DMS153 treated with DMSO at 0.1 percent for 48 hours (cell line): ENCODE results near the gene CNTNAP1.

Experiments
- DNase-seq: peaks from one replicate; lab custom pipeline; 2025; ENCODE audit not compliant: unreplicated experiment; lab: John Stamatoyannopoulos, UW

CNTNAP1 gene

DNA sequence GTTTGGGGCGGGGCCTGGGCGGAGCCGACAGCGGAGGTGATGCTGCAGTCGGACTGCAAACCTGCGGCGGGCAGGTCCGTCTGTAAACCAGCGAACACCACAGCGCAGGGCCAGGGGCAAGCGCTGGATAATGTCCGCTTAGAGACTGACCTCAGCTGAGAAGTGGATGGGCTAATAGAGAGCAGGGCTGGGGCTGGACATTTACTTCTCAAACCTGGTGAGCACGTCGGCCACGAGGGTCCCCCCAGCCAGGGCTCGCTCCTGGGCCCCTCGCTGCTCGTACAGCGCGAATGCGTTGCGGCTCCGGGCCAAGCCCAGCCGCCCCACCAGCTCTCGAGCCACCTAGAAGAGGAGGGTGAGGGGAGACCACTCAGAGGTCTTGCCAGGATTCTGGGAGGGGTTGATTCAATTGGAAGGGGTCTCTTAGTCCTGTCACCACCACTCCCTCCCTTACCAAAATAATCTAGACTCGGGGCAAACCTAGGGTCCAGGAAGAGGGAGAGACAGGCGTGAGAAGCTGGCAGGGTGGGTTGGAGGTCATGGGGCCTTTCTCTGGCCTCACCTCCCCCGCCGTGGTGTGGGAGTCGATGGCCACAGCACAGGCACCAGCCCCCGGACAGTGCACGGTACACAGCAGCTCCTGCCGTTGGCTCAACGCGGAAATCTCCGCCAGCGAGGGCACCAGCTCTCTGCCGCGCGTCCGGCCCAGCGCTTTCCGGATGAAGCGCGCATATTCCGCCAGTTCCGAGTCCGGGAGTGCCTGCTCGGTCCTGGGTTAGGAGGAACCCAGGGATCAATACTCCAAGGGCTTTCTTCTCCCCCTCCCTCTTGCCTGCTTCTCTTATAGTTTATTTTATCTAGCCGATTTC lies 11.3 kb upstream of the CNTNAP1 start:
- DNase-seq: no peak

- no peak for DNase-seq
Measured at GRCh38 chr17:42672038-42672437, 10.3 kb upstream of the CNTNAP1 start.

DNA sequence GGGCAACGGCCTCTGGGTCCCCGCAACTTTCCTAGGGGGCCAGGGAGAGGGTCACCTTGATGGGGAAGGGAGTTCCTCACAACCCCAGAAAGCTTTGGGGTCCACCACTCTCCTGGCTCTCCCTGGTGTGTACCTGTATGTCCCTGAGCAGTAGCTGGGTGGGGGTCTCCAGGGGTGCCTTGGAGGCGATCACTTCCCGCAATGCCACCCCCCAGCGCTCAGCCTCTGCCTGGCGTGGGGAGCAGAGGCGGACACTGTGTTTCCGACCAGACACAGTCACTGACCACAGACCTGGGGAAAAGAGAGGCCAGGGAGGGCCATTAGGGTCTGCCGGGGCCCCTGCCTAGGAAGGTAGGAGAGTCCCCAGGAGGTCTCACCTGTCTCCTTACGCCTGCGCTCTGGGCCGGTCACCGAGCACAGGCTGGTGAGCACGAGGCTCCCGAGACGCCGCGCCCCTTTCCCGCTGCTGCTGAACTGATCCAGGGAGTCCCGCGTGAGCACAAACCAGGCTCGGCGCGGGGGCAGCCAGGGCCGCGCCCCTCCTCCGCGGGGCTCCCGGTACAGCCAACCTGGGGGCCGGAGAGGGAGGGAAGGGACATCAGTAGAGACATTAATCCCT lies 9.0 kb upstream of the CNTNAP1 start:
- no peak for DNase-seq

DNA sequence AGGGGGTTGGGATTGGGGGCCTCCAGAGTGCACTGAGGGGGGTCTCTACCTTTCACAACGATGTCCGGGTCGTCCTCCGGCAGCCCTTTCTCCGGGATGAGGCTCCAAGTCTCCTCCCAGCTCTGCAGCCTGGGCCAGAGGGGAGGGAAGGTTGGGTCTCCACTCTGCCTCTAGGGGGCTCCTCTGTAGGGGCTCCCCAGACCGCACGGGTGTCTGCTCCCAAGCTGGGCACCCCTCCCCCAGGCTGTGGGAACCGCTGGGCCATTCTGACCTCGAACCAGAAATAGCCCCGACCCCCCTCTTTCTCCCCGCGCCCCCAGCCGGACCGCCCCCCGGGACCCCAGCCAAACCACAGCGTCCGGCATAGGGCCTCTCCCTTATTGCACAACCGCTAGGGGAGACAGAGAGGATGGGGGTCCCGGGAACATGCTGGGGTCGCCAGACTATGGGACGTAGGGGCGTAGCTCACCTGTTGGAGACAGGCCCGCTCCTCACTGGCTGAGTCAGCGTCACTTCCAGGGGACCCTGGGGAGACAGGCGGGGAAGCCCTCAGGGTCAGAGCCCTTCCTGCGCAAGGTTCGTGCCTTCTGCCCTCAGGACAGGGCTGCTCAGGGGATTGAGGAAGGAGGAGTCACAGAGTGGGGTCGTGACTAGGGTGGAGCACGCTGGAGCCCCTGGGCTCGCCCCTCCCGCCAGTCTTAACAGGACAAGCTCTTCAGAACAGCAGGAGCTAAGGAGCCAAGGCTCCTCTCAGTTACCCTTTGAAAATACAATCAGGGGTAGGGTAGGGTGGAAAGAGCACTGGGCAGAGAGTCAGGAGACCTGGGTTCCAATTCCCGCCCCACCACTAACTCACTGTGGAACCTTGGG lies 8.2 kb upstream of the CNTNAP1 start:
- no peak for DNase-seq

GRCh38 chr17:42674755-42675347 lies 7.5 kb upstream of the CNTNAP1 start:
- peak; percentile 8 for DNase-seq

- DNase-seq: no peak
Measured at GRCh38 chr17:42675348-42675964, 6.9 kb upstream of the CNTNAP1 start.

- DNase-seq: no peak
Measured at GRCh38 chr17:42675965-42676423, 6.3 kb upstream of the CNTNAP1 start.

DNA sequence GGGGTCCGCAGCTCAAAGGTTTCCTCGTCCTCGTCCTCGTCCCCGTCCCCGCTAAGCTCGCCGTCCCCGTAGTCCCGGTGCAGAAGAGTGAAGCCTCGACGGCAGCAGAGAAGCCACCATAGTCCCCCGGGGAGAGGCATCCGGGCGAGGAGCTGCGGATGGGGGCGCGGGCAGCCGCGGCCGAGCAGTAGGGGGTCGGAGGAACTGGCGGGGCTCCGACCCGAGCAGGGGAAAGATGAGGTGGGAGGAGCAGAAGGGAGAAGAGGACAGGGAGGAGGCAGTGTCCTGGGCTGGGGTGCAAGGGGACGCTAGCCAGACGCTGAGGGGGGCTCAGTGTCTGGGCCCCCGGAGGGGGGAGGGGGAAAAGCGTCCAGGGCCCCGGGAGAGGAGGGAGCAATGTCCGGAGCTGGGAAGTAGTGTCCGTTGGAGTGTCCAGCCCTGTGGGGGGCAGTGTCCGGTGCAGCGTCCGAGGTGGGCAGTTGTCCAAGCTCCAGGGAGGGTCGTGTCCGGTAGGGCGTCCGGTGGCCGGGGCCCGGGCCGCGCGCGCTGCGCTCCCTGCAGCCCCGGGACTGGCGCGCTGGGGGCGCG lies 5.8 kb upstream of the CNTNAP1 start, which contains the start of gene PLEKHH3:
Gene PLEKHH3, minus strand, starts transcription at position 571 of the 588 bp plus-strand sequence. Its CDS starts 431 bp downstream, at position 140.
- DNase-seq: no peak

- DNase-seq: peak; percentile 98
Measured at GRCh38 chr17:42677012-42677857, 5.1 kb upstream of the CNTNAP1 start.

DNA sequence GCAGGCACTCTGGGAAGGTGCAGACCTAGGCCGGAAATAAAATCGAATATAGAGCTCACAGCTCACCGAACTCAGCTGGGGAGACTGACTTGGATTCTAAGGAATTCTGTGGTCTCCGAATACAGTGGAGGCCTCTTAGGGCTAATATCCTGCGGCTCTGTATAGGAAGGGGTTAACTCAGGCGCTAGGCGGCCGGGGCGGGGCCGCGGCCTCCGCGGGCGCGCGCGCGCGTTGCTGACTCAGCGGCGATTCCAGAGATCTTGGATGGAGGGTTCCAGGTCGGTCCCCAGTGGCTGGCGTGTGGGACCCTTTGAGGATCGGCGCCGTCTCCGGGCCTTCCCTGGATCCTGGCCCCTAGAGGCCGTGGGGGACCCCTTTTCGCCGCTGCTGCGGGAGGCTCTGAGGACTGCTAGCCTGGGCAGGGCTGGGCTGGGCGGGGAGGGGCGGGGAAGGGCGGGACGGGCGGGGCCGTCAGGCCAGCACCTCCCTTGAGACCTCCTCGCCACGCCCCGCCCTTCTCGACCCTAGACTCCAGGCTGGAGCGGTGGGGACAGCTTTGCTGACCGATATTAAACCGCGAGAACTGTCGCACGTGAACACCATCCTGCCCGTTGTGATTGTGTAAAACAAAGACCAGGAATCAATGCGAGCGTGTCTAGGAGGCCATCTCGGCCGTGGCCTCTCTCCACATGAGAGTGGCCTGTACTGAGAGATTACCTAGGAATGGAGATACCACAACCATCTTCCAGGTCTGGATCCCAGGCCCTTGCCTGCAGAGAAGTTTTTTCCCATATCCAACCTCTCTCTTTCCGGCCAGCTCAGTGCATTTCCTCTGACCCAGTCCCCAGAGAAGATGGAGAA lies 4.2 kb upstream of the CNTNAP1 start:
- DNase-seq: peak; percentile 82

DNA sequence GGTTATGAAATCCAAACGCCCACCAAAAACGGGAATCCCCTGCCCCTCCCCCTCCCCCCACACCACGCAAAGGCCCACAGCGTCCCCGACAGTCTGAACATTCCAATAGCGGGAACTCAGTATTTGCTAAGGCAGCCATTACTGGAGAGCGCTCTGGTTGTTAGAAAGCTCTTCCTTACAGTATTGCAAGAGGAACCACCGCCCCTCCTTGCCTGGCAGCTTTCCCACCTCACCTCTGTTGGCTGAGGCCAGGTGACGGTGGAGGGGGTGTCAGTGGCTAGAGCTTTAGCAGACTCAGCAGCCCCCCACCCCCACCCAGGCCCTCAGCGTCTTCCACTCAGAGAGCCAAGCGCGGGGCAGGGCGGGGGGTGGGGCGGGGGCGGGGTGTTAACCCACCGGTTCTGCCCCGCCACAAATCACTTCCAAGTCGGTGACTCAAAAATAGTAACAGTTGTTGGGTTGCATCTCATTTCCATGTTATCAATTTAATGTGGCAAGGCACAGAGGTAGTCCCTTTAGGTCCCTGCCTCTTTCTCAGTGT lies 3.3 kb upstream of the CNTNAP1 start:
- DNase-seq: peak; percentile 50

DNA sequence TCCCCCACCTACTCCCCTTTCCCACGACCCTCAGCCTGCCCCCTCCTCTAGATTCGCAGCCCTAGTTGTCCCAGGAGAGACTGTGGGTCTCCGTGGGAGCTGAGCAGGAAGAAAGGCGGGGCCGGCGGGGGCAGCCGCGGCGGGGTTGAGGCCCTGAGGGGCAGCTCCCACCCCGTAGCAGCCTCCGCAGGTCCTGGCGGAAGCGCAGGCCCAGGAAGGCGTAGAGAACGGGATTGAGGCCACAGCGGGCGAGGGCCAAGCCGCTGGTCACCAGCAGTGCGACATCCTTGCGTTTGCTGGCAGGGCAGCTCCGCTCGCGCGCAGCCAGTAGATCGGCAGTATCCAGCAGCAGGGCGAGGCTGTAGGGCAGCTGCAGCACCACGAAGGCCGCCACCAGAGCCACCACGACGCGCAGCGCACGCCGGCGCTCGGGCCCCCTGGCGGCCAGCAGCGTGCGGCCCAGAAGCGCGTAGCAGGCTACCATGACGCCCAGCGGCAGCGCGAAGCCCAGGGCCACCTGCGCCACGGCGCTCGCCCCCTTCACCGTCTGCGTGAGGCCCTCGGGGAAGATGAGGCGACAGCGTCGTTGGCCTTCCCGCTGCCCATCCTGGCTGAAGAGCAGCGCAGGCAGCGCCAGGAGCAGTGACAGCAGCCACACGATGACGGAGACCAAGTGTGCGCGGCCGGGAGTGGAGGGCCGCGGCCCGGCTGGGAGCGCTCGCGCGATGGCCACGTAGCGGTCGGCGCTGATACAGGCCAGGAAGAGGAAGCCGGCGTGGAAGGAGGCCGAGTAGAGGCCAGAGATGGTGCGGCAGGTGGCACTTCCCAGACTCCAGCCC lies 2.6 kb upstream of the CNTNAP1 start:
- DNase-seq: peak; percentile 76

DNA sequence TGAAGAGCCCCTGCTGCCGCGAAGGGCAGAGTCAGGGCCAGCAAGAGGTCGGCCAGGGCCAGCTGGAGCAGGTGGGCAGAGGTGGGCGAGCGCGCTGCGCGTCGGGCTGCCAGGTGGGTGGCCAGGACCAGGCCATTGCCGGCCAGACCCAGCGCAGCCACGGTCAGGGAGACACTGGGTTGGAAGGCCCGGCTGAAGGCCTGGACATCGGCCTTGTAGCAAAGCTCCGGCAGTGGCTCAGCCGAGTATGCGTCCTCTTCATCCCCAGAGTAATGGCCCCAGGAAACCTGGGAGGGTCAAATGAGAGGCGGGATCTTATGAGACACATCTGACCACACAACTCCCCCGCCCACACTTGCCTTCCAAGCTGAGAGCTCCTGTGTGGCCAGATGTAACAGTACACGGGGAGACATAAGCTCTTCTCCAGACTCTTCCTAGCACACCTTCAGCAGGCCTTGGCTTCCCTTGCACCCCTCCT lies 2.0 kb upstream of the CNTNAP1 start:
- peak; percentile 26 for DNase-seq

GRCh38 chr17:42682722-42683403 lies 532 bp downstream of the CNTNAP1 start:
- DNase-seq: peak; percentile 50

DNA sequence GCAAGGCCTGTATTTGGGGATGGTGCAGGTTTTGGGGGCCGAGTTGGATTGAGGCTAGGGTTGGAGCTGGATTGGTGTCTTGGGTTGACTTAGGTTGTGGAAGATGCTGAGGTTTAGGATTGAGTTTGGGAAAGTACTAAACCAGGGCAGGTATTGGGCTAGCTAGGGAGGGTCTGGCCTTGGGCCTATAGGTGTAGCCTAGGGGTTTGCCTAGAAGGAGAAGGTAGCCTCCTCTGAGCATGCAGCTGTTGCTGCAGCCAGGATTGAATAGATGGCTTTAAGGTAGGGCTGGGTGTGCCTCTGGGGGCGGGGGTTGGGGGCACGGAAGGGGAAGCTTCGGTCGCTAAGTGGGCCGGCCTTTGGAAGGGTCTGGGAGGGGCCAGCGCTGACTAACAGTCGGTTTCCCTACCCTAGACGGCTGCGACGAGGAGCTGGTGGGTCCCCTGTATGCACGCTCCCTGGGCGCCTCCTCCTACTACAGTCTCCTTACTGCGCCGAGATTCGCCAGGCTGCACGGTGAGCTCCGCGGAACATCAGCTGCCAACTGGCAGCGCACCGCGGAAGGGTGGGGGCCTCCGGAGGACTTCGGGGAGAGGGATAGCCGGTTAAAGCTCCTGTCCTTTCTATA lies 1.2 kb downstream of the CNTNAP1 start:
- no peak for DNase-seq
